ENCODE data around the gene FMO5. TPM values are rescaled to one million over a fixed set of nuclear protein-coding genes. Genes with fewer than 3 reads are reported as not detected.
"Not testable (repeated sequence)": the region's sequence is repeated elsewhere in the genome, so short reads cannot be mapped to it uniquely, and the experiment has no call there.

The FMO5 gene
- total and polyA plus RNA-seq, 4 donors: 36.0 to 152 (median 99.1) TPM

DNA sequence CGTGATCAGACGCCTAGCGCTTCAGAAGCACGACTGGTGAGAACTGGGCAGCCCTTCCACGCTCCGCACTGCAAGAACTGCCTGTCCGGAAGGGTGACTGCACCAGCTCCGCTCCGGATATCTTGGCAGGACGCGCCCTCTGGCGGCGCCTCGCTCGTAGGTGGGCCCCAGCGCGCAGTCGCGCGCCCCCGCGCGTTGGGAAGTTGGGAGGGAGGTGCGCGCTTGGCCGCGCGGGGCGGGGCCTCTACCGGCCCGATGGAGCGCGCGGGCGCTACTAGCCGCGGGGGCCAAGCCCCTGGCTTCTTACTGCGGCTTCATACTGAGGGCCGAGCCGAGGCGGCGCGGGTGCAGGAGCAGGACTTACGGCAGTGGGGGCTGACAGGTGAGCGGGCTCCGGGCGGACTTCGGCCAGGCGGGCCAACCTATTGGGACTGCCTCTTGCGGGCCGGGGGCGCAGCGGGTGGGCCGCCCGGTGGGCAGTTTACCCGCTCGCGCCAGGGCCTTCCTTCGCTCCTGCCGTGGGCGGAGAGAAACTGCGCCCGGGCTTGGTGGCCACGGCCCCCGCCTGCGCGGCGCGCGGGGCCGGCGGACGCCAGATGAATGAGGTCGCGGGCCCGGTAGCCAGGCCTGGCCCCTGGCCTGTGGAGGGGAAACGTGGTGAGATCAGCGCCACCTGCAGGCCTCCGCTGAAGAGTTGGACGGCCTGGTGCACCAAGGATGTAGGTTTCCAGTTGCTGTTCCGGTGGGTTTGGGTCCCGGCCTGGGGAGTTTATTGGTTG, 17.5 kb upstream of the FMO5 start, which contains the start of gene CHD1L (continued):
- no peak for TF ChIP-seq GABPA (IDR thresholded peaks at IDR 0.05 in 1 of 2, conservative IDR thresholded peaks at IDR 0.05 in 1 of 2)

DNA sequence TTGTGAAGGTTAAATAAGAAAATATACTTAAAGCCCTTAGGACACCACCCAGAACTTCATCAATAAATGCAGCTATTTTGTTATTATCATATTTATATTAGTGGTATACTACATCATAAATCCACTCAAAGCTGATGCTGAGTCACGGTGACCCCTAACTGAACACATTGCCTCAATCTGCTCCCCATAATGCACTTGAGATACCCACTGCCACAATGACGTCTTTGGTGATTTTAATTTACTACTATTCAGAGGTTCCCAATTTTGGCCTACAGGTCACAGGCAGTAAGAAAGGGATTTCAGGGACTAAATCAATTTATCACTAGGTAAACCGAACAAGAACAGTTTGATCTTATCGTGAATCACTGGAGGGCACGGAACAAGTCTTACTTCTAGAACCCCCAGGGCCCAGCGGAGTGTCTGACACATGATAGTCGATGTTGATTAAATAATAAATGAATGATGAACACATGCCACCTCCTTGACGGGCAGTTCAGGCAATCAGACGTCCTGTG, 16.9 kb upstream of the FMO5 start:
- no peak for DNase-seq (ENCODE audit: low spot score)
- H3K9me3 ChIP-seq (ENCODE audit: control insufficient read depth in 4 of 4, low read length in 3 of 4): no peaks in the 10 kb centered on the region
- H3K36me3 ChIP-seq (ENCODE audit: control insufficient read depth in 4 of 4, insufficient read depth in 3 of 4, low read depth in 1 of 4, low read length in 3 of 4): no peaks in the 10 kb centered on the region
- peak overlapping the region; percentile 96 to 97 for H3K27ac ChIP-seq (ENCODE audit: low read depth in 1 of 2, low read length in 2 of 2)
- H3K27me3 ChIP-seq (ENCODE audit: control insufficient read depth in 4 of 4, insufficient read depth in 4 of 4, low read length in 3 of 4): no peaks in the 10 kb centered on the region
- WGBS: 16% methylated on average over 9 of the region's 9 CpGs
- peak overlapping the region; percentile 22 to 72 for H3K9ac ChIP-seq (ENCODE audit: low read depth in 1 of 2, low read length in 2 of 2)
- H3K4me1 ChIP-seq (ENCODE audit: control insufficient read depth in 4 of 4, insufficient read depth in 4 of 4, low read length in 3 of 4): peaks cover 8 to 45% (median 33%) of the 10 kb centered on the region in 4 donors
- peak overlapping the region in 1 of 3 donors; percentile 96 for H3K4me3 ChIP-seq (ENCODE audit: low read depth in 1 of 3, low read length in 3 of 3)
- TF ChIP-seq, protein P1, sequence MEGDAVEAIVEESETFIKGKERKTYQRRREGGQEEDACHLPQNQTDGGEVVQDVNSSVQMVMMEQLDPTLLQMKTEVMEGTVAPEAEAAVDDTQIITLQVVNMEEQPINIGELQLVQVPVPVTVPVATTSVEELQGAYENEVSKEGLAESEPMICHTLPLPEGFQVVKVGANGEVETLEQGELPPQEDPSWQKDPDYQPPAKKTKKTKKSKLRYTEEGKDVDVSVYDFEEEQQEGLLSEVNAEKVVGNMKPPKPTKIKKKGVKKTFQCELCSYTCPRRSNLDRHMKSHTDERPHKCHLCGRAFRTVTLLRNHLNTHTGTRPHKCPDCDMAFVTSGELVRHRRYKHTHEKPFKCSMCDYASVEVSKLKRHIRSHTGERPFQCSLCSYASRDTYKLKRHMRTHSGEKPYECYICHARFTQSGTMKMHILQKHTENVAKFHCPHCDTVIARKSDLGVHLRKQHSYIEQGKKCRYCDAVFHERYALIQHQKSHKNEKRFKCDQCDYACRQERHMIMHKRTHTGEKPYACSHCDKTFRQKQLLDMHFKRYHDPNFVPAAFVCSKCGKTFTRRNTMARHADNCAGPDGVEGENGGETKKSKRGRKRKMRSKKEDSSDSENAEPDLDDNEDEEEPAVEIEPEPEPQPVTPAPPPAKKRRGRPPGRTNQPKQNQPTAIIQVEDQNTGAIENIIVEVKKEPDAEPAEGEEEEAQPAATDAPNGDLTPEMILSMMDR (IDR thresholded peaks at IDR 0.05; ENCODE audit: low read depth, low read length, missing input control): no peak
- TF ChIP-seq JUND (IDR thresholded peaks at IDR 0.05) (peak; percentile 12 to 46), HNF4A (conservative IDR thresholded peaks at IDR 0.05) (peak in 1 of 2 donors; percentile 66), FOXA1 (IDR thresholded peaks at IDR 0.05) (no peak), SP1 (IDR thresholded peaks at IDR 0.05) (no peak)
- TF ChIP-seq, protein P2, sequence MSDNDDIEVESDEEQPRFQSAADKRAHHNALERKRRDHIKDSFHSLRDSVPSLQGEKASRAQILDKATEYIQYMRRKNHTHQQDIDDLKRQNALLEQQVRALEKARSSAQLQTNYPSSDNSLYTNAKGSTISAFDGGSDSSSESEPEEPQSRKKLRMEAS (IDR thresholded peaks at IDR 0.05): no peak

DNA sequence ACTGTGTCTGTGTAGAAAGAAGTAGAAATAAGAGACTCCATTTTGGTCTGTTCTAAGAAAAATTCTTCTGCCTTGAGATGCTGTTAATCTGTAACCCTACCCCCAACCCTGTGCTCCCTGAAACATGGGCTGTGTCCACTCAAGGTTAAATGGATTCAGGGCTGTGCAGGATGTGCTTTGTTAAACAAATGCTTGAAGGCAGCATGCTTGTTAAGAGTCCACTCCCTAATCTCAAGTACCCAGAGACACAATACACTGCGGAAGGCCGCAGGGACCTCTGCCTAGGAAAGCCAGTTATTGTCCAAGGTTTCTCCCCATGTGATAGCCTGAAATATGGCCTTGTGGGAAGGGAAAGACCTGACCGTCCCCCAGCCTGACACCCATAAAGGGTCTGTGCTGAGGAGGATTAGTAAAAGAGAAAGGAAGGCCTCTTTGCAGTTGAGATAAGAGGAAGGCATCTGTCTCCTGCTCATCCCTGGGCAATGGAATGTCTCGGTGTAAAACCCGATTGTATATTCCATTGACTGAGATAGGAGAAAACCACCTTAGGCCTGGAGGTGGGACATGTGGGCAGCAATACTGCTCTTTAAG, 15.1 kb upstream of the FMO5 start:
- not testable (repeated sequence) for H3K9me3 ChIP-seq (ENCODE audit: control insufficient read depth in 4 of 4, low read length in 3 of 4); H3K27me3 ChIP-seq (ENCODE audit: control insufficient read depth in 4 of 4, insufficient read depth in 4 of 4, low read length in 3 of 4); H3K4me3 ChIP-seq (ENCODE audit: low read depth in 1 of 3, low read length in 3 of 3); DNase-seq (ENCODE audit: low spot score); H3K36me3 ChIP-seq (ENCODE audit: control insufficient read depth in 4 of 4, insufficient read depth in 3 of 4, low read depth in 1 of 4, low read length in 3 of 4); H3K9ac ChIP-seq (ENCODE audit: low read depth in 1 of 2, low read length in 2 of 2)
- WGBS: 96% methylated on average over 5 of the region's 5 CpGs
- Histone ChIP-seq H3K4me1 (ENCODE audit: control insufficient read depth in 4 of 4, insufficient read depth in 4 of 4, low read length in 3 of 4) (peaks cover 15 to 61% (median 47%) of the 10 kb centered on the region in 4 donors), H3K27ac (ENCODE audit: low read depth in 1 of 2, low read length in 2 of 2) (peak overlapping the region; percentile 81 to 90)

DNA sequence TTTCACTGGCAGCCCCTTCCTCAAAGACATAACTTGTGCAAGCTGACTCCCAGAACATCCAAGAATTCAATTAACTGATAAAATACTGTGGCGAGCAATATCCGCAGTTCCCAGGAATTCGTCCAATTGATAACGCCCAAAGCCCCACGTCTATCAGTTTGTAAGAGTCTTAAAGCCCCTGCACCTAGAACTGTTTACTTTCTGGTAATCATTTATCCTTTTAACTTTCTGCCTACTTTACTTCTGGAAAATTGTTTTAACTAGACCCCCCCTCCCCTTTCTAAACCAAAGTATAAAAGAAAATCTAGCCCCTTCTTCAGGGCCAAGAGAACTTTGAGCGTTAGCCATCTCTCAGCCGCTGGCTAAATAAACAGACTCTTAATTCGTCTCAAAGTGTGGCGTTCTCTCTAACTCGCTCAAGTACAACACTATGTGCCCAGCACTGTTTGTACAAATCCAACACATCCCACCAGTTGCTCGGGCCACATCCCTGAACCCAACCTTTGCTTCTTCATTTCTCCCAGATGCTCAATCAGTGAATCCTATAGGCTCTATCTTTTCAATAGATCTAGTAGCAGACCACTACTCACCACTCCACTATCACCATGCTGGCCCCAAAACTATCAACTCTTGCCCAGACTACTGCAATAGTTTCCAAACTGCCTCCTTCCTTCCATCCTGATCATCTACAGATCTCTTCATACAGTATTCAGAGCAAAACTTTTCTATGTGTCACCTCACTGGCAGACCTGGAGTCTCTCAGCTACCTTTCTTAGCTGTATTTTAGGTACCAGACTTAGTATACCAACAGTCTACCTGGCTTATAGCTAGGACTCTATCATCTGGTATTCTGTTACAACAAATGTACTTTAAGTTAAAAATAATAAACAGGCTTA, 14.0 kb upstream of the FMO5 start:
- H3K27ac ChIP-seq (ENCODE audit: low read depth in 1 of 2, low read length in 2 of 2): peak overlapping the region; percentile 81 to 90
- no peaks in the 10 kb centered on the region for H3K9me3 ChIP-seq (ENCODE audit: control insufficient read depth in 4 of 4, low read length in 3 of 4)
- peak overlapping the region in 1 of 2 donors; percentile 75 for H3K9ac ChIP-seq (ENCODE audit: low read depth in 1 of 2, low read length in 2 of 2)
- DNase-seq (ENCODE audit: low spot score): no peak
- H3K36me3 ChIP-seq (ENCODE audit: control insufficient read depth in 4 of 4, insufficient read depth in 3 of 4, low read depth in 1 of 4, low read length in 3 of 4): no peaks in the 10 kb centered on the region
- peaks cover 16 to 69% (median 48%) of the 10 kb centered on the region in 4 donors for H3K4me1 ChIP-seq (ENCODE audit: control insufficient read depth in 4 of 4, insufficient read depth in 4 of 4, low read length in 3 of 4)
- 22% methylated on average over 11 of the region's 11 CpGs for WGBS
- H3K4me3 ChIP-seq (ENCODE audit: low read depth in 1 of 3, low read length in 3 of 3): no peak overlapping the region
- no peaks in the 10 kb centered on the region for H3K27me3 ChIP-seq (ENCODE audit: control insufficient read depth in 4 of 4, insufficient read depth in 4 of 4, low read length in 3 of 4)
- TF ChIP-seq HNF4G (IDR thresholded peaks at IDR 0.05) (no peak), FOXA1 (IDR thresholded peaks at IDR 0.05) (no peak), RAD21 (IDR thresholded peaks at IDR 0.05) (no peak), TAF1 (conservative IDR thresholded peaks at IDR 0.05) (no peak), RXRA (IDR thresholded peaks at IDR 0.05) (peak in 1 of 2 donors; percentile 19), HNF4A (conservative IDR thresholded peaks at IDR 0.05) (peak in 1 of 2 donors; percentile 44)
- TF ChIP-seq, protein P3, sequence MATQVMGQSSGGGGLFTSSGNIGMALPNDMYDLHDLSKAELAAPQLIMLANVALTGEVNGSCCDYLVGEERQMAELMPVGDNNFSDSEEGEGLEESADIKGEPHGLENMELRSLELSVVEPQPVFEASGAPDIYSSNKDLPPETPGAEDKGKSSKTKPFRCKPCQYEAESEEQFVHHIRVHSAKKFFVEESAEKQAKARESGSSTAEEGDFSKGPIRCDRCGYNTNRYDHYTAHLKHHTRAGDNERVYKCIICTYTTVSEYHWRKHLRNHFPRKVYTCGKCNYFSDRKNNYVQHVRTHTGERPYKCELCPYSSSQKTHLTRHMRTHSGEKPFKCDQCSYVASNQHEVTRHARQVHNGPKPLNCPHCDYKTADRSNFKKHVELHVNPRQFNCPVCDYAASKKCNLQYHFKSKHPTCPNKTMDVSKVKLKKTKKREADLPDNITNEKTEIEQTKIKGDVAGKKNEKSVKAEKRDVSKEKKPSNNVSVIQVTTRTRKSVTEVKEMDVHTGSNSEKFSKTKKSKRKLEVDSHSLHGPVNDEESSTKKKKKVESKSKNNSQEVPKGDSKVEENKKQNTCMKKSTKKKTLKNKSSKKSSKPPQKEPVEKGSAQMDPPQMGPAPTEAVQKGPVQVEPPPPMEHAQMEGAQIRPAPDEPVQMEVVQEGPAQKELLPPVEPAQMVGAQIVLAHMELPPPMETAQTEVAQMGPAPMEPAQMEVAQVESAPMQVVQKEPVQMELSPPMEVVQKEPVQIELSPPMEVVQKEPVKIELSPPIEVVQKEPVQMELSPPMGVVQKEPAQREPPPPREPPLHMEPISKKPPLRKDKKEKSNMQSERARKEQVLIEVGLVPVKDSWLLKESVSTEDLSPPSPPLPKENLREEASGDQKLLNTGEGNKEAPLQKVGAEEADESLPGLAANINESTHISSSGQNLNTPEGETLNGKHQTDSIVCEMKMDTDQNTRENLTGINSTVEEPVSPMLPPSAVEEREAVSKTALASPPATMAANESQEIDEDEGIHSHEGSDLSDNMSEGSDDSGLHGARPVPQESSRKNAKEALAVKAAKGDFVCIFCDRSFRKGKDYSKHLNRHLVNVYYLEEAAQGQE (IDR thresholded peaks at IDR 0.05): no peak

All from liver (tissue), 9 donors.